SK-MEL-5 (cell line): Measurements from ENCODE around the gene SCGB2B2. TPM values are rescaled to one million over a fixed set of nuclear protein-coding genes. Genes with fewer than 3 reads are reported as not detected.
"Not testable (repeated sequence)": the region's sequence is repeated elsewhere in the genome, so short reads cannot be mapped to it uniquely, and the experiment has no call there.

ENCODE experiments used
- DNase-seq: peaks from one replicate; pipeline ENCODE4 v3.0.0-alpha.2; 2016; ENCODE audit warnings: low read depth, low spot score
- in situ Hi-C: cut with HindIII; loops from 2 replicates; pipeline ENCODE4 v1.10.0; 2016; ENCODE audit warnings: low sequenced_read_pairs, high pct_unique_total_duplicates, low pct_unique_long_range_greater_than_20kb
- total RNA-seq: library from RNA; depleted of rRNA; stranded (reverse); fragments of >200 nt; shearing (Covaris generic); gene quantifications from 2 replicates; pipeline ENCODE4 v1.2.3, GENCODE V29; 2014

SCGB2B2 gene
- total RNA-seq, 1 experiment from 2014 or later: not detected

DNA sequence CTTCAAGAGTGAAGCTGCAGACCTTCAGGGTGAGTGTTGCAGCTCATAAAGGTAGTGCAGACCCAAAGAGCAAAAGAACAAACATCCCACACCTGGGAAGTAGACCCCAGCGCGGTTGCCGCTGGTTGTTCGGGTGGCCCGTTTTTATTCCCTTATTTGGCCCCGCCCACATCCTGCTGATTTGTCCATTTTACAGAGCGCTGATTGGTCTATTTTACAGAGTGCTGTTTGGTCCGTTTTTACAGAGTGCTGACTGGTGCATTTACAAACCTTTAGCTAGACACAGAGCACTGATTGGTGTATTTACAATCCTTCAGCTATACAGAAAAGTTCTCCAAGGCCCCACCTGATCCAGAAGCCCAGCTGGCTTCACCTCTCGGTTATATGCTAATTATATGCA is 1.0 kb downstream of the SCGB2B2 start:
- in situ Hi-C loops: no loop called here
- no peak for DNase-seq

DNA sequence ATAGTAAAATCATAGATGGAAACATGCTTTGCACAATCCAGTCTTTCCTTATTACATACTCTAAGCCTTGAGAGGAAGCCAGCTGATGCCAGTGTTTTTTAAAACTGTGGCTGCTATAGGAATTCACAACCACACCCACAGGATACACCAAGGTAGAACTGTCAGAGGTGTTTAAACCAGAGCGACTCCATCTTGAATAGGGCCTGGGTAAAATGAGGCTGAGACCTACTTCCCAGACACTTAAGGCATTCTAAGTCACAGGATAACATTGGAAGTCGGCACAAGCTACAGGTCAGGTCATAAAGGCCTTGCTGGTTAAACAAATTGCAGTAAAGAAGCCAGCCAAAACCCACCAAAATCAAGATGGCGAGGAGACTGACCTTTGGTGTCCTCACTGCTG is 1.7 kb downstream of the SCGB2B2 start:
- in situ Hi-C loops: no loop called here
- no peak for DNase-seq

DNA sequence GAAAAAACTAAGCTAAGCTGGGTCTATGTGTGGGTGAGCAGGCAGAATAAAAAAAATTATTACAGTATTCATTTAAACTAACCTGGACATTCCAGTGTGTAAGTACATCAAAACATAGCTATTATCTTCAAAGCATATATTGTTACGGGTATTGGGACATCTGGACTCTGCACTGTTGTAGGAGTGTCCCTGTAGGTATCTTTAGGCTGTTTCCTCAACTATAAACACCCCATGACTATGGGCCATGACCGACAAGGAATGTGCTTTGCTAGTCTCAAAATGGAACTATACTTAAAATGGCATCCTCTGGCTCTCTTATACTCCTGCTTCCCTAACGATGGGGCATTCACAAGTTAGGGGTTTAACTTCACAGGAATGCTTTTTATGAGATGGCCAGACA is 3.4 kb downstream of the SCGB2B2 start:
- no peak for DNase-seq
- in situ Hi-C loops: no loop called here

DNA sequence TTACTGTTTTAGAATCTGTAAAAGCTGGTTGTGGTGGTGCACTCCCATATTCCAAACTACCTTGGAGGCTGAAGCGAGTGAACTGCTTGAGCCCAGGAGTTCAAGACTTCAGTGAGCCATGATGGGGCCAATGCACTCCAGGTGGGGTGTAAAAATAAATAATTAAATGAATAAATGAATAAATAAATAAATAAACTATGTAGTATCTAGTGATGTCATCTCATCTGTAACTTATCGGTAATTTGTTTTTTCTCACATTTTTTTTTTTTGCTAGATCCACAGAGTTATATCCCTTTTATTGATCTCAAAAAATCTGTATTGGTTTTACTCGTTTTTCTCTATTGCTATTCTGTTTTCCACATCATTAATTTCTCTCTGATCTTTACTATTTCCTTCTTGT is 5.0 kb downstream of the SCGB2B2 start:
- no peak for DNase-seq

DNA sequence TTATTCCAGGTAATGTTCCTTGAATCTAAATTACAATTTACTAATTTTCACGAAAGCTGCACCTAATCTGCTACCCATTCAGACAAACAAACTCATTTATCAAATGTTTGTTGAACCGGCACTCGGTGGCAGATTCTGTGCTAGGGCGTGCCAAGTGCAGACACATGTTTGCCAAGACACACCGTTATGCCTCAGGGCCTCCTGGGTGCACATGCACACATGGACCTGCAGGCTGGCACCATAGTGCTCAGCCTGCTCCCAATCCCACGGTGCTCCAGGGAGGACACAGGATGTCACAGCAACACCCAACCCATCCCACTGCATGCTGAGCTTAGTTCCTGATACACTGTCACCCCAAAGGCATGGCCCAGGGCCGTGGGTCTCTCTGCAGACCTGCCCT is 7.7 kb downstream of the SCGB2B2 start:
- in situ Hi-C loops: no loop called here
- DNase-seq: no peak

More for the DNA sequence above, 5.0 kb downstream of the SCGB2B2 start:
- in situ Hi-C loops: no loop called here

DNA sequence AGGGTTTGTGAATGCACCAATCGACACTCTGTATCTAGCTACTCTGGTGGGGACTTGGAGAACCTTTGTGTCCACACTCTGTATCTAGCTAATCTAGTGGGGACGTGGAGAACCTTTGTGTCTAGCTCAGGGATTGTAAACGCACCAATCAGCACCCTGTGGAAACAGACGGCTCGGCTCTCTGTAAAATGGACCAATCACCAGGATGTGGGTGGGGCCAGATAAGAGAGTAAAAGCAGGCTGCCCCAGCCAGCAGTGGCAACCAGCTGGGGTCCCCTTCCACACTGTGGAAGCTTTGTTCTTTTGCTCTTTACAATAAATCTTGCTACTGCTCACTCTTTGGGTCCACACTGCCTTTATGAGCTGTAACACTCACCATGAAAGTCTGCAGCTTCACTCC is 8.3 kb downstream of the SCGB2B2 start:
- DNase-seq, in situ Hi-C loops: not testable (repeated sequence)

DNA sequence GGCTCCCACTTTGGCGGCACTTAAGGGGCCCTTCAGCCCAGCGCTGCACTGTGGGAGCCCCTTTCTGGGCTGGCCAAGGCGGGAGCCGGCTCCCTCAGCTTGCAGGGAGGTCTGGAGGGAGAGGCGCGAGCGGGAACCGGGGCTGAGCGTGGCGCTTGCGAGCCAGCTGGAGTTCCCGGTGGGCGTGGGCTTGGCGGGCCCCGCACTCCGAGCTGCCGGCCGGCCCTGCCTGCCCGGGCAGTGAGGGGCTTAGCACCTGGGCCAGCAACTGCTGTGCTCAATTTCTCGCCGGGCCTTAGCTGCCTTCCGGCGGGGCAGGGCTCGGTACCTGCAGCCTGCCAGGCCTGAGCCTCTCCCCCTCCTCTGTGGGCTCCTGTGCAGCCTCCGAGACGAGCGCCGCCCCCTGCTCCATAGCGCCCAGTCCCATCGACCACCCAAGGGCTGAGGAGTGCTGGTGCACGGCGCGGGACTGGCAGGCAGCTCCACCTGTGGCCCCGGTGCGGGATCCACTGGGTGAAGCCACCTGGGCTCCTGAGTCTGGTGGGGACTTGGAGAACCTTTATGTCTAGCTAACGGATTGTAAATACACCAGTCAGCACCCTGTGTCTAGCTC is 8.8 kb downstream of the SCGB2B2 start:
- DNase-seq, in situ Hi-C loops: not testable (repeated sequence)

DNA sequence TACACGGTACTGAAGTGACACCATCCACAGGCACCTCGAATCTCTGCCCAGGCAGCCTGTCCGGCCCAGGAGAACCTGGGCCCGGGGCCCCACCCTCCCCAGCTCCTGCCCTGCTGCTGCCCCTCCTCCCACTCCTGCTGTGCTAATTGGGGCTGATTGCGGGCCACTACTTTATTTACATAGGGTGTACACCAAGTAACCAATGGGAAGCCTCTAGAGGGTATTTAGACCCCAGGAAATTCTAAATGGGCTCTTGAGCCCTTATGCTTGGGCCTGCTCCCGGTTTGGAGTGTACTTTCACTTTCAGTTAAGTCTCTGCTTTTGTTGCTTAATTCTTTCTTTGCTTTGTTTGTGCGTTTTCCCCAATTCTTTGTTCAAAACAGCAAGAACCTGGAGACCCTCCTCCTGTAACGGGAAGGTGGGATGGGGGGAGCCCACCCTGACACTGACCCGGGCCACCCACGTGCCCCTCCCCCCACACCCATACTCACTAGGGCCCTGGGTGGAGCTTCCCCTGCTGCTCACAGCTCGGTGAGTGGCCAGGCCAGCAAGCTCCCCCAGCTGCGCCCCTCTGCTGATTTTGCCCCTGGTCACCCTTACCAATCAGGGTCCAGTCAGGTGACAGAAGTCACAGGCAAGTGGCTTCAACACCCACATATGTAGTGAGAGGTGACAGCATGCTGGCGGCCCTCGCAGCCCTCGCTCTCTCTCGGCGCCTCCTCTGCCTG is 9.4 kb downstream of the SCGB2B2 start:
- DNase-seq: no peak
- in situ Hi-C loops: no loop called here

DNA sequence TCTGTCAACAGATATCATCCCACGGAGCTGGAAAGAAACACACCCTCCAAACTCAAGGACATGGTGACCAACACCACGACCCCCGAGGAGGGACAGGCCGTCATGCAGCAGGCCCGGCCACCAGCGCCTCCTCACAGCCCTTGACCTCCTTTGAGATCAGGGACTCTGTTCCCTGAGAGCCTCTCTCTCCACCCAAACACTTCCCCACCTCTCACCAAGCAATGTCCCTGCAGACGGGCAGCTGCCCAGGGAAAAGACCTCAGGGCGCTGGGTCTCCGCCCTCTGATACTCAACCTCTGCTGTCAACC is 10.0 kb downstream of the SCGB2B2 start:
- in situ Hi-C loops: no loop called here
- no peak for DNase-seq

DNA sequence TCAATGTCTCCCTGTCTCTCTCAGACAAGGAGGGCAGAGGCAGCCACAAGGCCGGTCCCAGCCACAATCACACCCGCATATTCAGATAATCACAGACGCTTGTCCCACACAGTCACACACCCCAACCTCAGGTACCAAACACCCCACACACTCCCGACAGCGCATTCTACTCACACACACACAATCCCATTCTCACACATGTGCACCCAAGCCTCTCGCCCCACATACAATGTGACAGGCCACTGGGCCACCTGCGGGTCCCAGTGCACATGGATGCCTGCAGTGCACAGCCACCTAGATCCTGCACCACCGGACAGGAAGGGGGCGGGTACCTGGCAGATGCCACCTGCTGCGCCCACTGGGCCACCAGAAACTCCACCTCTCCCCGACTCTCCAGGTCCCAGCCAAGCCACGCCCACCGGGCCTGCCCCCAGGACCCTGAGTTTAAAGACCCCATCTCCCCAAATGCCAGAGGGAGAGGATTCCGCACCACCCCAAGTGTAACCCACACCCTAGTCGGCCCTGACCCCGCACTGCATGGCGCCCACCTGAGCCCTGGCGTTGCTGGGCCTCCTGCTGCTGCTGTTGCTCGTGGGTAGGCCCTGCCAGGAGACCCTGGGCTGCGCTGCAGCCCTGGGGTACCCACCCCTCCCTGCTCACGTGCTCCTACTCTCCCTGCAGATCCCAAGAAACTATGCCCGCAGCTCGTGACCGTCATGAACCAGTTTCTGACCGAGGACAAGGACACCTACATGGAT is 10.6 kb downstream of the SCGB2B2 start:
- in situ Hi-C loops: no loop called here
- no peak for DNase-seq

DNA sequence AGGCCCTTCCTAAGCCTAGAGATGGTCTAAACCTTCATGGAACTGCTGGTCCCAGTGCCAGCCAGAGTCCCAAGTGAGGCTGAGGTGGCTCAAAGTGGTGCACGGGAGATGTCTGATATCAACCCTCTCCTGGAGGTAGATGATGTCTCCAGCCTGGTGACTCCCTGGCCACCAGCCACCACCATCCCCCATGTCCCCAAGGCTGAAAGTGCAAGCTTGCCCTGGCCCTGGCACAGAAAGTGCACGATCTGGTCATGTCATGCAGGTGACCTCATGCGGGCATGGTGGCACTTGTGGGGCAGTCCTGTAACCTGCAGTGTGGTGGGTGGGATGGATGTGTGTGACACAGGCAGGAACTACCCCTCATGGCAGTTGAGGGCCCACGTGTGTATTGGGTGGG is 11.7 kb downstream of the SCGB2B2 start:
- not testable (repeated sequence) for DNase-seq

DNA sequence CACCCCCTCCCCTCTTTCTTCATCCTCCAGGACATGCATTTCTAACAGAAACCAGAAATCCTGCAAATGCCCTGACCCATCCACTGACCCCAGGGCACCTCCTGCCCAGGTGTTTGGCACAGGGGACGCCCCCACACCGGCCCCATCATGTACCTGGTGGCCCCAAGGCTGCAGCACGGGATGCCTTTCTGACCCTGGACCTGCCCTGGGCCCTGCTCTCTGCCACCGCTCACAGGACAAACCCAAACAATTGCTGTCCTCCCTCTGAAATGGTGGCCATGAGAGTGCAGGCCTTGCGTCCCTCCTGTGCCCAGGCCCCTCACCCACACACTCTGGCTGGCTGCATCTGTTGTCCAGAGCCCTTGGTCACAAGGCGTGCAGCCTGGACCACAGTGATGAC is 12.1 kb downstream of the SCGB2B2 start:
- DNase-seq: no peak
- in situ Hi-C loops: no loop called here

More for the DNA sequence above, 11.7 kb downstream of the SCGB2B2 start:
- in situ Hi-C loops: not testable (repeated sequence)

DNA sequence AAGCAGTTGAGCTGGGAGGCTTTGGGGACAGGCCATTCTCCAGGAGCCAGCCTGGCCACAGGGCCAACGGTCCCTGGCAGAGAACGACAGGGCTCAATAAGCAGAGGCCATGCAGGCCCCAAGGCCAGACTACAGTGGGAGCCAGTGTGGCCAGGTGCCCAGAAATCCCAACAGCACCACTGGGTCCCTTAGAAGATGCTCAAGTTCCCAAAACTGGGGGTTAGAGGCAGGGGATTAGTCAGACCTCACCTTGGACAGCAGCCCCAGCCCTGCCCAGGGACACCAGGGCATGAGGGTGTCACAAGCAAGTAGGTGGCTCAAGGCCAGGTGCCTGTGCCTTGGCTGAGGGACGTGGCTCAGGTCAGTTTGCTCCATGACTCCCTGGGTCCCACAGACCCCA is 12.8 kb downstream of the SCGB2B2 start:
- DNase-seq: no peak
- in situ Hi-C loops: no loop called here

DNA sequence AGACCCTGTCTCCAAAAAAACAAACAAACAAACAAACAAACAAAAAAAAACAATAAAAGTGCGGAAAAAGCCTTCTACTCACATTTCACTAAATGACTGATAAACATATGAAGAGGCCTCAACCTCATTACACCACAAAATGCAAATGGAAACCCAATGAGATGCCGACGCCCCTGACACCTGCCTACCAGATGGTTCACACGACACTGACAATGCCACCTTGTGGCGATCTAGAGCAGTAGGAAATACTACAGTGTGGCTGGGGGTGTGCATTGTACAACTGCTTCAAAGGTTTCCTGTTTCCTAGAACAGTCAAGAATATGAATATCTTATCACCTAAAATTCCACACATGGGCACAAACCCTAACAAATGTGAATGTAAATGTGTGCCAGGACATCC is 14.0 kb downstream of the SCGB2B2 start:
- peak; percentile 69 for DNase-seq
- in situ Hi-C loops: no loop called here

DNA sequence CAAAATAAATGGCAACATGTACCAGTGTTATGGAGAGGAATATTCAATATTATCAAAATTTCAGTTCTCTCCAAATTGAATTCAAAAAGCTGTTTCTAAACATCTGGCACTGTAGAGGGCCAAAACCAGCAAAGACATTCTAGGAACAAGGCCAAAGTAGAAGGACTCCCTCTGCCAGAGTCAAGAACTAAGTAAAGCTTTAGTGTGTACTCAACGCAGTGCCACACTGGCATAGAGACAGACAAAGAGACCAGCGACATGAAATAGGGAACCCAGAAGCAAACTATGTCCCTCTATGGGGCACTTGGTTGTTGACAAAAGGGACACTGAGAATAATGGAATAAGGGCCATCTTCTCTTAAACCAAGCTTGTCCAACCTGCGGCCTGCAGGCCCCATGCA is 15.6 kb downstream of the SCGB2B2 start:
- in situ Hi-C loops: no loop called here

DNA sequence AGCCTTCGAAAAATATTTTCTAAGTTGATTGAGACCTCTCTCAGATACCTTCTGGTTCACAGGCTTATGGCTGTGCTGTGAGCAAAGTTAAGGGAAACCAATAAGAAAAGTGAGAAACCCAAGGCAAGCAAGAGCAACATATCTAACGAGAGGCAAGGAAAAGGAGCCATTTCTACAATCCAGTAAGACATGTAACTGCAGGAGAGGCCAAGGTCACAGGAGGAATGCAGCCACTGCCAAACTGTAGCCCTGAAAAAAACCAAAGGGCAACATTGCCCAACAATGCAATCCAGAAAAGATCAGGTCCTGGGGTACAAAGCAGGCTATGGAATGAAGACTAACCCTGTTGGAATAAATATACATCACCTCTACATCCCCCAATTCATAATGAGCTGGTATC is 21.3 kb downstream of the SCGB2B2 start:
- DNase-seq: no peak
- in situ Hi-C loops: no loop called here

More for the DNA sequence above, 15.6 kb downstream of the SCGB2B2 start:
- DNase-seq: no peak

DNA sequence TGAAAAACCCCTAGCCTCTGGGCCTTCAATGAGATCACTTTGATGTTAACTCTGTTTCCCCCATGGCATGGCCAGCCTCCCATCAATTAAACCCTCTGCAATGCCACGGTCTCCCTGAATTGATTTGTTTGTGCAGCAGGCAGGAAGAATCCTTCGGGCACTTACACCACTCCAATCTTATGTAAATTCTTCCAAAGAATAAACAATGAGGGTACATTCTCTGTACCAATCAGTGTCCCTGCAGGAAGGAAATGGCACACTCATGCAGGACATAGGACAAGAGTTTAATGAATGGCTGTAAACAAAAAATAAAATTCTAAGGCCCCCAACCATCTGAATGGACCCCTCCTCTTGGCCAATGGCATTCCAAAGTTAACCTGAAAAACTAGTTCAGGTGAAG is 22.2 kb downstream of the SCGB2B2 start:
- DNase-seq: no peak
- in situ Hi-C loops: no loop called here

DNA sequence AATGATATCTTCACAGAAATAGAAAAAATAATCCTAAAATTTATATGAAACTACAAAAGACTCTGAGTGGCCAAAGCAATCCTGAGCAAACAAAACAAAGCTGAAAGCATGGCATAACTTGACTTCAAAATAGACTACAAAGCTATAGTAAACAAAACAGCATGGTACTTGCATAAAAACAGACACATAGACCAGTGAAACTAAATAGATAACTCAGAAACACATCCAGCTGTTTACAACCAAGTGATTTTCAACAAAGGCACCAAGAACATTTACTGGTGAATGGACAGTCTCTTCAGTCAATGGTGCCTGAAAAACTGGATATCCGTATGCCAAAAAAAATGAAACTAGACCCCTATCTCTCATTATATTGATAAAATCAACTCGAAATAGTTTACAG is 25.2 kb downstream of the SCGB2B2 start:
- no peak for DNase-seq
- in situ Hi-C loops: no loop called here
